ENCODE measurements around the gene EIF5.

Gene EIF5

GRCh38 chr14:103370087-103370486 lies 36.0 kb downstream of the EIF5 start:
- no peak for DNase-seq (ENCODE audit: low read depth, low spot score)

- no peak for DNase-seq (ENCODE audit: low read depth, low spot score)
Measured at GRCh38 chr14:103372017-103372416, 38.0 kb downstream of the EIF5 start.

DNA sequence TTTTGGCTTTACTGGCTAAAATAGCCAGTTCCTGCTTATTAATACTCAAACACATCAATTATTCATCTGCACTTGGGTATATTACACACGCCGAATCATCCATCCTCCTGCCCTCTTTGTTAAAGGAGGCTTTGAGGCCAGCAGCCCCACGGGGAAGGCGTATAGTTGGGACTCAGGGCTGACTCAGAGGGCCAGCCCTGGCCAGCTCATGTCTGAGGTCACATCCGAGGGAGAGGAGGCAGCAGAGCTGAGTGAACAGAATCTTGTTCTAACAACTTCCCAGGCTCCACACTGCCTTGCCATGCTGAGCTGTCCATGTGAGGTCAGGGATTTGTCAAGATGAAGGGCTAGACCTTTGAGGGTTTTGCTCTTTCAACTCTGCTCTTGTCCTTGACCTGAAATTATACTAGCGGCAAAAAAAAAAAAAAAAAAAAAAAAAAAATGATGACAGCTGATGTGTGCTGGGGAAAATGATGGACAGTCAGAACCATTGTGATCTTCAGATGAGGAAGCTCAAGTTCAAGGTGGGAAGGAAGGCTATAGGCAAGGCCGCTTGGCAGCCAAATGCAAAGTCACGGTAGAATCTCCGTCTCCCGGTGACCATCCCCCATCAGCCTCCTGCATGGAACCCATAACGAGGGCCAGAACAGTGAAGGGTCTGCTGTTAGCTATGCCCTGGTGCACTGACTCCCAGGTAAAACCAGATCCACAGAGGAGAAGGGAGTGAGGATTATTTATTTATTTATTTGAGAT lies 38.7 kb downstream of the EIF5 start:
- no peak for DNase-seq (ENCODE audit: low read depth, low spot score)

DNA sequence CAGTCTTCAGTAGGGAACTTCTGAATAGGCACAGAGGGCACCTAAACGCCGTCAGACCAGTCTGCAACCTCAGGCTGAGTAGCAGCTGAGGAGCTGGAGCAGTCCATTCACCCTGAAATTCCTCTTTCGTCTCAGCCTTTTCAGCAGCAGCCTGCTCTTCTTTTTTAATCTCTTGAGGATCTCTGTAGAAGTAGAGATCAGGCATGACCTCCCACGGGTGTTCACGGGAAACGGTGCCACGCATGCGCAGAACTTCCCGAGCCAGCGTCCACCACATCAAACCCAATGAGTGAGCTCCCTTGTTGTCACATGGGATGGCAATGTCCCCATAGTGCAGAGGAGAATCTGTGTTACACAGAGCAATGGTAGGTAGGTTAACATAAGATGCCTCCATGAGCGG lies 40.1 kb downstream of the EIF5 start:
- DNase-seq (ENCODE audit: low read depth, low spot score) = no peak

GRCh38 chr14:103377522-103378037 lies 43.5 kb downstream of the EIF5 start:
- no peak for DNase-seq (ENCODE audit: low read depth, low spot score)

DNA sequence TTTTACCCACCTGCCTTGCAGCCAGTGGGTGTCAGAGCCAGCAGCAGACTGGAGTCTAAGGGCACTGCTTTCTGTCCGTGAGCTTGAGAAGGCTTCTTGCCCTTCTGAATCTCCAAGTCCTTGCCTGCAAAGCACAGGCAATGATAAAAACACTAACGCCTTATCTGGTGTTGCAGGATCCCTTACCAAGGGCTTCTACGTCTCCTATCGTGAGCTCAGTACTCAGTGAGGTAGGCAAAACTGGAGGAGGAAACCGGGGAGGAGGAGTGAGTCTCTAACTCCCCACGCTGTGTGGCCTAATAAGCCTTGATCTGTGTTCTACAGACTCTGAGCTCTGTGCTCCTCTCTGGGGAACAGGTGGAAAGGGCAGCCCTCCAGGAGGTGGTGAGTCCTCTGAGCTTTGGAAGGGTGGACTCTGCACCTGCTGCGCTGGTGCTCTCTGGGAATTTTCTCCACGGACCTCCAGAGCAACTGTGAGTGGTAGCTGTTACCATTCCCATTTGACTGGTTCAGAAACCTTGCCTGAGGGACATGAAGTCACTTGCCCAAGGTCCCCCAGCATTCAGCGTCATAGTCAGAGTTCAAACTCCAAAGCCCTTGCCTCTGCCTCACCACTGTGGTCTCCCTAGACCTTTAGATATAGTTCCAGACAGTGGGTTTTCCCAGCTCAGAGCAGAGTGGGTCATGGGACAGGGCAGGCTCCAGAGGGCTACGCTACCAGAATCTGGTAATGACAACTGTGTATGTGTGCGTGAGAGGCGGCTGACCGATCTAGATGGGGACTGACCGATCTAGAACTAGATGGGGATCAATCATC lies 44.2 kb downstream of the EIF5 start:
- DNase-seq (ENCODE audit: low read depth, low spot score) = no peak

DNA sequence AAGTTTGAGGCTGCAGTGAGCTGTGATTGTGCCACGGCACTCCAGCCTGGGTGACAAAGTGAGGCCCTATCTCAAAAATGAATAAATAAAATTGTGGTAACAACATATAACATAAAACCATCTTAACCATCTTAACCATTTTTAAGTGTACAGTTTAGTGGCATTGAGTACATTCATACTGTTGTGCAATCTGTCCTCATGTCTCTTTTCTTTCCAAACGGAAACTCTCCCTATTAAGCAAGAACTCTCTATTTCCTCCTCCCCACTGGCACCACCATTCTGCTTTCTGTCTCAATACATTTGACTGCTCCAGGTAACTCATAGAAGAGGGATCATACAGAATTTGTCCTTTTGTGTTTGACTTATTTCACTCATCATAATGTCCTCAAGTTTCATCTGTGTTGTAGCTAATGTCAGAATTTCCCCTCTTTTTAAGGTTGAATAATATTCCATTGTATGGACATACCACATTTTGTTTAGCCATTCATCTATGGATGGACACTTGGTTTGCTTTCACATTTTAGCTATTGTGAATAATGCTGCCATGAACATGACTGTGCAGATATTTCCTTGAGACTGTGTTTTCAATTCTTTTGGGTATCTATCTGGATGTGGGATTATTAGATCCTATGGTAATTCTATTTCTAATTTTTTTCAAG lies 46.8 kb downstream of the EIF5 start:
- DNase-seq (ENCODE audit: low read depth, low spot score) = no peak

- no peak for DNase-seq (ENCODE audit: low read depth, low spot score)
Measured at GRCh38 chr14:103382376-103382775, 48.3 kb downstream of the EIF5 start.

DNA sequence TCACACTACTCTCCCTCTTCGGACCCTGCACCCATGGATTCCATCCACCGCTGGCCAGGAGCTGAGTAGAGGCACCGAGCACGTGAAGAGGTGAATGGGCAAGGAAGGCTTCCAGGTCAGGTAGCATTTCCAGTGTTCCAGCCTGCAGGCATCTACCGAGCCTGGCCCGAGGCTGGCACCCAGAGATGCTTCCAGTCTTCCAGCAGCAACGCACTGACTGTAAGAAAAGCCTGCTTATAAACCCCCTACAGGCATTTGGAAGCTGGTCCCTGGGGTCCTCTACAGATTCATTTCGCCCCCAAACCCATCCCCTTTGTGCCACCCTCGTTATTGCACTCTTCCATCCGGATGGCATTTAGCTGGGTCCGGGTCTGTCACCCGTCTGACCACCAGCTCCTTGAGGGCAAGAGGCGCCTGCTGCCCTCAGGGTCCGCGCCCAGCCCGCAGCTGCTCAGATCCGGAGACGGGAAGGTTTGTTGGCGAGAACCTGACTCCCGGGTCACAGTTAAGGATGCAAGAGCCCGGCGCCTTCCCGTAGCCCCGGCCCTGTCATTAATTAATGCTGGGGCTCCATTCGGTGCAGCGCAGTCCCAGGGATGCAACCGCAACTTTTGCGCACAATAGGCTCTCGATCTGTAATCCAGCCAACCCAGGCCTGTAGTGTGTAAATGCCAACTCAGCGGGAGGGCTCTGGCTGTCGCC lies 50.6 kb downstream of the EIF5 start:
- no peak for DNase-seq (ENCODE audit: low read depth, low spot score)

GRCh38 chr14:103385152-103385928 lies 51.3 kb downstream of the EIF5 start, which contains the start of gene MARK3:
Gene MARK3, plus strand, starts transcription at chr14:103385415. Its CDS starts 615 bp downstream, at chr14:103386030.
- DNase-seq (ENCODE audit: low read depth, low spot score) = peak; percentile 92

DNA sequence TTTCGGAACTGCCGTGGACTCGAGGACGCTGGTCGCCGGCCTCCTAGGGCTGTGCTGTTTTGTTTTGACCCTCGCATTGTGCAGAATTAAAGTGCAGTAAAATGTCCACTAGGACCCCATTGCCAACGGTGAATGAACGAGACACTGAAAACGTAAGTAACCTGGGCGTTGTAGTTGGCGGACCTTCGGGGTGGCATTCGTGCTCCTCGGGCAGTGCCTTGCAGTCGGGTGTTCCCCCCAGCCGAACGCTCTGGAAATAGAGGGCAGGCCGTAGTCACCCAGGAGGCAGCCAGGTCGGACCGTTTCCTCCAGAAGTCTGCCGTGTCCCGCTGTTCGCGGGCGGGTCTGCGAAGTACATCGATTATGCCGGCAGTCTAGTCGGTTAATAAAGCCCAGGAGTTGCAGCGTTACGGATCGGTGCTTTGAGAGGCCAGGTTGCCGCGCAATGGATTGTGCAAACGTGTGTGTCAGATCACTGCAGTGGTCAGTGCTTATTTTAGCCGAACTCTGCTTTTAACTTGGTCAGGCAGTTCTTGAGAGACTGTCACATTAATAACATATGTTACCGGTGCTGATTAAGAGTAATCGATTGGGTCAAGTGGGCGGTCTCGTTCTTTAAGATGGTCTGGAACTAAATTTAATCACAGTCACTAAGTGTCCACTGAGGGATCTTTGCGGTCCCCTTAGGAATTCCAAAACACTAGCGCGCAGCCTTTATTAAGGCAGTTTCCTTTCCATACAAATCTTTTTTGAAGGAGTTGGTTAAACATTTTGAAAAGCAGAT lies 52.1 kb downstream of the EIF5 start:
- DNase-seq (ENCODE audit: low read depth, low spot score) = no peak

GRCh38 chr14:103386713-103387329 lies 52.8 kb downstream of the EIF5 start:
- no peak for DNase-seq (ENCODE audit: low read depth, low spot score)

DNA sequence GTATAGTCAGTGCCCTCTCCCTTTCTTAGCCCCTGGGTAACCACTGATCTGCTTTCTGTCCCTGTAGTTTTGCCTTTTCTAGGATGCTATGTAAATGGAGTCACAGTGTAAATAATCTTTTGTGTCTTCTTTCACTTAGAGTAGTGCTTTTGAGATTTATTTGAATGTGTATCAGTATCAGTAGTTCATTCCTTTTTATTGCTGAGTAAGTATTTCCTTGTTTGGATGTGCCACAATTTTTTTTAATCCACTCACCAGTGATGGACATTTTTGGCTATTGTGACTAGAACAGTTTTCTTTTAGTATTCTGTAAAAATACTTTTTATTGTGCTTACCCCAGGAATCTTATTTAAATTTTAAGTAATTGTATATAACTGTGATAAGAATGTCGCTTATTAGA lies 54.6 kb downstream of the EIF5 start:
- DNase-seq (ENCODE audit: low read depth, low spot score) = no peak

GRCh38 chr14:103390605-103391004 lies 56.6 kb downstream of the EIF5 start:
- no peak for DNase-seq (ENCODE audit: low read depth, low spot score)

GRCh38 chr14:103391048-103391447 lies 57.0 kb downstream of the EIF5 start:
- DNase-seq (ENCODE audit: low read depth, low spot score) = no peak

DNA sequence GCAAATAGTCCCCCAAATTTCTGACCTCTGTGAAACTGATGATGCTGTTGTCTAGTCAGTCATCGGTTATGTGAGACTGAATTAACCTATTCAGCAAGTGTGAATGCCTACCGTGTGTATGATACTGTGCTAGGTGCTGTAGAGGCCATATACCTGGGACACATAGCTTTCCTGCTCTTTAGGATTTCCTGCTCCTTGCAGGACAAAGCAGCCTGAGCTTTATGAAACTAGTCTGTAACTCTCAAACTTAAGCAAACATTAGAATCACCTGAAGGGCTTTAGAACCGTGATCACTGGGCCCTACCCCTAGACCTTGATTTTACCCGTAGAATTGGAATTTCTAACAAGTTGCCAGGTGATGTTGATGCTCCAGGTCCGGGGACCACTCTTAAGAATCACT lies 58.1 kb downstream of the EIF5 start:
- DNase-seq (ENCODE audit: low read depth, low spot score) = no peak

- no peak for DNase-seq (ENCODE audit: low read depth, low spot score)
Measured at GRCh38 chr14:103392572-103392971, 58.5 kb downstream of the EIF5 start.

- no peak for DNase-seq (ENCODE audit: low read depth, low spot score)
Measured at GRCh38 chr14:103393070-103393469, 59.0 kb downstream of the EIF5 start.

Measured in activated naive CD8-positive, alpha-beta T cell treated with anti-CD3 and anti-CD28 coated beads, Interleukin-2, amount 50 U/mL, for 16 hours (primary cell).